ENCODE data around the gene CENPN. TPM values are rescaled to one million over a fixed set of nuclear protein-coding genes. Genes with fewer than 3 reads are reported as not detected.

CENPN gene
- total RNA-seq, 1 donor = 19.9 TPM

- H3K79me2 ChIP-seq (ENCODE audit: insufficient read depth, low read length) = peaks cover 77% of the 10 kb centered on the region
- H3K9me3 ChIP-seq (ENCODE audit: low read depth, low read length) = no peaks in the 10 kb centered on the region
- H3K27me3 ChIP-seq (ENCODE audit: insufficient read depth, low read length) = no peaks in the 10 kb centered on the region
- H3K36me3 ChIP-seq (ENCODE audit: insufficient read depth, low read length) = no peaks in the 10 kb centered on the region
- no peak for DNase-seq (ENCODE audit: insufficient read length, low spot score, missing footprints)
- no peak overlapping the region for H2AFZ ChIP-seq (ENCODE audit: low read length)
- no peak overlapping the region for H3K27ac ChIP-seq (ENCODE audit: low read depth, low read length)
- H4K20me1 ChIP-seq (ENCODE audit: insufficient read depth, low read length) = no peaks in the 10 kb centered on the region
- TF ChIP-seq, protein P1, sequence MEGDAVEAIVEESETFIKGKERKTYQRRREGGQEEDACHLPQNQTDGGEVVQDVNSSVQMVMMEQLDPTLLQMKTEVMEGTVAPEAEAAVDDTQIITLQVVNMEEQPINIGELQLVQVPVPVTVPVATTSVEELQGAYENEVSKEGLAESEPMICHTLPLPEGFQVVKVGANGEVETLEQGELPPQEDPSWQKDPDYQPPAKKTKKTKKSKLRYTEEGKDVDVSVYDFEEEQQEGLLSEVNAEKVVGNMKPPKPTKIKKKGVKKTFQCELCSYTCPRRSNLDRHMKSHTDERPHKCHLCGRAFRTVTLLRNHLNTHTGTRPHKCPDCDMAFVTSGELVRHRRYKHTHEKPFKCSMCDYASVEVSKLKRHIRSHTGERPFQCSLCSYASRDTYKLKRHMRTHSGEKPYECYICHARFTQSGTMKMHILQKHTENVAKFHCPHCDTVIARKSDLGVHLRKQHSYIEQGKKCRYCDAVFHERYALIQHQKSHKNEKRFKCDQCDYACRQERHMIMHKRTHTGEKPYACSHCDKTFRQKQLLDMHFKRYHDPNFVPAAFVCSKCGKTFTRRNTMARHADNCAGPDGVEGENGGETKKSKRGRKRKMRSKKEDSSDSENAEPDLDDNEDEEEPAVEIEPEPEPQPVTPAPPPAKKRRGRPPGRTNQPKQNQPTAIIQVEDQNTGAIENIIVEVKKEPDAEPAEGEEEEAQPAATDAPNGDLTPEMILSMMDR (IDR thresholded peaks at IDR 0.05; ENCODE audit: extremely low read depth, low read depth, low read length) = no peak
- peaks cover 13% of the 10 kb centered on the region for H3K4me1 ChIP-seq (ENCODE audit: insufficient read depth, low read length)
- H3K4me2 ChIP-seq (ENCODE audit: insufficient read depth, low read length) = no peak overlapping the region
- no peak overlapping the region for H3K4me3 ChIP-seq (ENCODE audit: insufficient read depth, low read length)
Measured at GRCh38 chr16:80986557-80986956, 20.5 kb upstream of the CENPN start.

GRCh38 chr16:80988756-80989155 lies 18.3 kb upstream of the CENPN start:
- Histone ChIP-seq H3K4me1 (ENCODE audit: insufficient read depth, low read length) (peaks cover 33% of the 10 kb centered on the region), H3K27me3 (ENCODE audit: insufficient read depth, low read length) (no peaks in the 10 kb centered on the region), H2AFZ (ENCODE audit: low read length) (no peak overlapping the region), H3K4me3 (ENCODE audit: insufficient read depth, low read length) (no peak overlapping the region), H3K4me2 (ENCODE audit: insufficient read depth, low read length) (no peak overlapping the region), H3K9me3 (ENCODE audit: low read depth, low read length) (no peaks in the 10 kb centered on the region), H3K36me3 (ENCODE audit: insufficient read depth, low read length) (no peaks in the 10 kb centered on the region), H4K20me1 (ENCODE audit: insufficient read depth, low read length) (no peaks in the 10 kb centered on the region), H3K79me2 (ENCODE audit: insufficient read depth, low read length) (peaks cover 73% of the 10 kb centered on the region), H3K27ac (ENCODE audit: low read depth, low read length) (no peak overlapping the region)
- TF ChIP-seq, protein P1 (IDR thresholded peaks at IDR 0.05; ENCODE audit: extremely low read depth, low read depth, low read length) = no peak
- no peak for DNase-seq (ENCODE audit: insufficient read length, low spot score, missing footprints)

GRCh38 chr16:80989801-80990200 lies 17.2 kb upstream of the CENPN start:
- no peak overlapping the region for H3K4me2 ChIP-seq (ENCODE audit: insufficient read depth, low read length)
- peaks cover 43% of the 10 kb centered on the region for H3K4me1 ChIP-seq (ENCODE audit: insufficient read depth, low read length)
- DNase-seq (ENCODE audit: insufficient read length, low spot score, missing footprints) = no peak
- H3K27me3 ChIP-seq (ENCODE audit: insufficient read depth, low read length) = no peaks in the 10 kb centered on the region
- TF ChIP-seq, protein P1 (IDR thresholded peaks at IDR 0.05; ENCODE audit: extremely low read depth, low read depth, low read length) = no peak
- H3K36me3 ChIP-seq (ENCODE audit: insufficient read depth, low read length) = no peaks in the 10 kb centered on the region
- H3K79me2 ChIP-seq (ENCODE audit: insufficient read depth, low read length) = peaks cover 69% of the 10 kb centered on the region
- no peaks in the 10 kb centered on the region for H4K20me1 ChIP-seq (ENCODE audit: insufficient read depth, low read length)
- H3K4me3 ChIP-seq (ENCODE audit: insufficient read depth, low read length) = no peak overlapping the region
- no peak overlapping the region for H3K27ac ChIP-seq (ENCODE audit: low read depth, low read length)
- no peak overlapping the region for H2AFZ ChIP-seq (ENCODE audit: low read length)
- no peaks in the 10 kb centered on the region for H3K9me3 ChIP-seq (ENCODE audit: low read depth, low read length)

DNA sequence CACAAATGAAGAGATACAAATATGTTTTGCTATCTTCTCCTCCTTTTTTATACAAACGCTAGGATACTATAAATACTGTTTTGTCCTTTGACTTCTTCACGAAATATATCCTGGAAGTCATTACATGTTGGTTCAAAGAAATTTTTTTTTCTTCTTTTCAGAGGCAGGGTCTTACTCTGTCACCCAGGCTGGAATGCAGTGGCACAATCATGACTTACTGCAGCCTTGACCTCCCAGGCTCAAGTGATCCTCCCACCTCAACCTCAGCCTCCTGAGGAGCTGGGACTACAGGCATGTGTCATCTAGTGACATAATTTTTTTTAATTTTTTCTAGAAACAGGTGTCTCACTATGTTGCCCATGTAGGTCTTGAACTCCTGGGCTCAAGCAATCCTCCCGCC lies 16.4 kb upstream of the CENPN start:
- Histone ChIP-seq H3K79me2 (ENCODE audit: insufficient read depth, low read length) (peaks cover 71% of the 10 kb centered on the region), H3K9me3 (ENCODE audit: low read depth, low read length) (no peaks in the 10 kb centered on the region), H2AFZ (ENCODE audit: low read length) (no peak overlapping the region), H3K4me2 (ENCODE audit: insufficient read depth, low read length) (no peak overlapping the region), H3K4me1 (ENCODE audit: insufficient read depth, low read length) (peaks cover 43% of the 10 kb centered on the region), H4K20me1 (ENCODE audit: insufficient read depth, low read length) (no peaks in the 10 kb centered on the region), H3K27me3 (ENCODE audit: insufficient read depth, low read length) (no peaks in the 10 kb centered on the region), H3K4me3 (ENCODE audit: insufficient read depth, low read length) (no peak overlapping the region), H3K27ac (ENCODE audit: low read depth, low read length) (no peak overlapping the region), H3K36me3 (ENCODE audit: insufficient read depth, low read length) (no peaks in the 10 kb centered on the region)
- DNase-seq (ENCODE audit: insufficient read length, low spot score, missing footprints) = no peak
- TF ChIP-seq, protein P1 (IDR thresholded peaks at IDR 0.05; ENCODE audit: extremely low read depth, low read depth, low read length) = no peak

Measured in osteoblast (primary cell).